A673 (cell line): ENCODE results near the gene ZC3H12D. TPM values are rescaled to one million over a fixed set of nuclear protein-coding genes. Genes with fewer than 3 reads are reported as not detected.

Experiments used
- BruUV-seq: library from RNA; stranded (reverse); fragments of 400-500 nt; replicated peaks from 2 replicates; lab custom pipeline; 2021; lab: Mats Ljungman, UMichigan
- CTCF ChIA-PET: fragments of 300-600 bp; sonication (Branson Sonifier 250); formaldehyde crosslinking; loops from one replicate; lab custom pipeline; 2022; ENCODE audit warnings: antibody characterized with exemption; lab: Charles Lee
- POLR2A ChIA-PET: fragments of 300-600 bp; sonication (Branson Sonifier 250); formaldehyde crosslinking; loops from one replicate; lab custom pipeline; 2022; ENCODE audit warnings: antibody characterized with exemption; ENCODE audit not compliant: low non-redundant PET; lab: Charles Lee
- DNase-seq: peaks from one replicate; pipeline ENCODE4 v3.0.0-alpha.2; 2015; ENCODE audit warnings: low spot score
- H3K27ac ChIP-seq: fragments of 200-600 bp; sonication (generic); 2 replicates; pipeline ENCODE4 v1.5.1; 2016; ENCODE audit warnings: mixed run types, low read depth, mild to moderate bottlenecking, mixed read lengths, antibody characterized with exemption, low read length; ENCODE audit not compliant: poor library complexity, severe bottlenecking
- H3K27me3 ChIP-seq: fragments of 200-600 bp; sonication (generic); replicated peaks from 2 replicates; pipeline ENCODE4 v1.6.1; 2017; ENCODE audit warnings: mixed run types, low read depth, mild to moderate bottlenecking, mixed read lengths, antibody characterized with exemption, low read length; ENCODE audit not compliant: insufficient read depth, poor library complexity
- H3K36me3 ChIP-seq: fragments of 200-600 bp; sonication (generic); 2 replicates; pipeline ENCODE4 v1.6.1; 2016; ENCODE audit warnings: mixed run types, mild to moderate bottlenecking, mixed read lengths, antibody characterized with exemption, low read length; ENCODE audit not compliant: insufficient read depth, poor library complexity, severe bottlenecking
- H3K4me1 ChIP-seq: fragments of 200-600 bp; sonication (generic); 2 replicates; pipeline ENCODE4 v1.6.1; 2017; ENCODE audit warnings: mixed run types, mild to moderate bottlenecking, mixed read lengths, antibody characterized with exemption, low read length; ENCODE audit not compliant: insufficient read depth, poor library complexity, severe bottlenecking
- H3K4me3 ChIP-seq: fragments of 200-600 bp; sonication (generic); 2 replicates; pipeline ENCODE4 v1.5.1; 2016; ENCODE audit warnings: low read depth, mixed run types, mild to moderate bottlenecking, mixed read lengths, low read length; ENCODE audit not compliant: poor library complexity, severe bottlenecking
- H3K9me3 ChIP-seq: fragments of 200-600 bp; sonication (generic); 2 replicates; pipeline ENCODE4 v1.6.1; 2016; ENCODE audit warnings: mixed run types, low read depth, mild to moderate bottlenecking, mixed read lengths, antibody characterized with exemption, low read length; ENCODE audit not compliant: poor library complexity, severe bottlenecking
- EZH2 ChIP-seq: fragments of 200-600 bp; sonication (generic); IDR thresholded peaks from 2 replicates; pipeline ENCODE4 v1.6.1; 2017; ENCODE audit warnings: borderline replicate concordance, low read depth, mild to moderate bottlenecking, mixed read lengths, antibody characterized with exemption, low read length; ENCODE audit not compliant: poor library complexity, severe bottlenecking
- intact Hi-C: fragments of 100-400 bp; cut with micrococcal nuclease; formaldehyde crosslinking; loops from one replicate; pipeline ENCODE4 v1.10.0; 2022; ENCODE audit not compliant: unreplicated experiment
- total RNA-seq: library from RNA; stranded (reverse); gene quantifications from 2 replicates; pipeline ENCODE4 v1.2.3, GENCODE V29; 2021
- TF ChIP-seq, protein P1 (sequence below): fragments of 300-800, 200-600 bp; sonication (generic); conservative IDR thresholded peaks from 2 replicates; pipeline ENCODE4 v1.5.1; 2017; ENCODE audit warnings: low read depth, mild to moderate bottlenecking, antibody characterized with exemption, low read length, moderate library complexity, mixed read lengths

The ZC3H12D gene
- total RNA-seq, 1 experiment from 2014 or later = 0.30 TPM

GRCh38 chr6:149403534-149403933, 81.3 kb downstream of the ZC3H12D start:
- BruUV-seq = no TSS peak
- H3K4me1 ChIP-seq = peaks cover 10% of the 10 kb centered on the region
- CTCF ChIA-PET = no interaction called here
- TF ChIP-seq, protein P1, sequence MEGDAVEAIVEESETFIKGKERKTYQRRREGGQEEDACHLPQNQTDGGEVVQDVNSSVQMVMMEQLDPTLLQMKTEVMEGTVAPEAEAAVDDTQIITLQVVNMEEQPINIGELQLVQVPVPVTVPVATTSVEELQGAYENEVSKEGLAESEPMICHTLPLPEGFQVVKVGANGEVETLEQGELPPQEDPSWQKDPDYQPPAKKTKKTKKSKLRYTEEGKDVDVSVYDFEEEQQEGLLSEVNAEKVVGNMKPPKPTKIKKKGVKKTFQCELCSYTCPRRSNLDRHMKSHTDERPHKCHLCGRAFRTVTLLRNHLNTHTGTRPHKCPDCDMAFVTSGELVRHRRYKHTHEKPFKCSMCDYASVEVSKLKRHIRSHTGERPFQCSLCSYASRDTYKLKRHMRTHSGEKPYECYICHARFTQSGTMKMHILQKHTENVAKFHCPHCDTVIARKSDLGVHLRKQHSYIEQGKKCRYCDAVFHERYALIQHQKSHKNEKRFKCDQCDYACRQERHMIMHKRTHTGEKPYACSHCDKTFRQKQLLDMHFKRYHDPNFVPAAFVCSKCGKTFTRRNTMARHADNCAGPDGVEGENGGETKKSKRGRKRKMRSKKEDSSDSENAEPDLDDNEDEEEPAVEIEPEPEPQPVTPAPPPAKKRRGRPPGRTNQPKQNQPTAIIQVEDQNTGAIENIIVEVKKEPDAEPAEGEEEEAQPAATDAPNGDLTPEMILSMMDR = no peak
- TF ChIP-seq EZH2 = no peak
- no peak overlapping the region for H3K27ac ChIP-seq
- H3K36me3 ChIP-seq = peaks cover 35% of the 10 kb centered on the region
- H3K9me3 ChIP-seq = no peaks in the 10 kb centered on the region
- no peak overlapping the region for H3K4me3 ChIP-seq
- POLR2A ChIA-PET = no interaction called here
- DNase-seq = no peak
- intact Hi-C loops = no loop called here
- no peaks in the 10 kb centered on the region for H3K27me3 ChIP-seq

- no TSS peak for BruUV-seq
- intact Hi-C loops = no loop called here
- DNase-seq = no peak
- H3K27ac ChIP-seq = no peak within 1 kb of the TSS
- H3K36me3 ChIP-seq = peaks cover 48% of the 10 kb centered on the region
- no peak for TF ChIP-seq EZH2
- TF ChIP-seq, protein P1 = no peak
- ChIA-PET CTCF (no interaction called here), POLR2A (no interaction called here)
- no peaks in the 10 kb centered on the region for H3K4me1 ChIP-seq
- H3K4me3 ChIP-seq = no peak within 1 kb of the TSS
- no peaks in the 10 kb centered on the region for H3K9me3 ChIP-seq
- H3K27me3 ChIP-seq = no peaks in the 10 kb centered on the region
These were observed 84.8 kb downstream of the ZC3H12D start, which contains the start of gene SUMO4 for GRCh38 chr6:149400050-149400449. SUMO4 (plus strand) TSS chr6:149400262; CDS start chr6:149400392, 130 bp downstream.

DNA sequence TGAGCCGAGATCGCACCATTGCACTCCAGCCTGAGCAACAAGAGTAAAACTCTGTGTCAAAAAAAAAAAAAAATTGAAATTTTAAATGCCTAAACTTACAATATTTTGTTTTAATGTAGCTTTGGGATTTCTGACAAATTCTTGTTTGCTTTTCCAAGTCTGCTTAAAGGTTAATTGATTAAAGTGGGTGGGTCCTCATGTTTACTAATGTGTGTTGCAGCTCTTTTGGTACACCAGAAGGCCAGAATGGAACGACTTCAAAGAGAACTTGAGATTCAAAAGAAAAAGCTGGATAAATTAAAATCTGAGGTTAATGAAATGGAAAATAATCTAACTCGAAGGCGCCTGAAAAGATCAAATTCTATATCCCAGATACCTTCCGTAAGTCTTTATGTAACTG, 87.4 kb downstream of the ZC3H12D start:
- Histone ChIP-seq H3K4me1 (no peaks in the 10 kb centered on the region), H3K36me3 (peaks cover 48% of the 10 kb centered on the region), H3K4me3 (no peak overlapping the region), H3K9me3 (no peaks in the 10 kb centered on the region), H3K27ac (no peak overlapping the region), H3K27me3 (no peaks in the 10 kb centered on the region)
- ChIA-PET CTCF (no interaction called here), POLR2A (no interaction called here)
- TF ChIP-seq, protein P1 = no peak
- TF ChIP-seq EZH2 = no peak
- intact Hi-C loops = no loop called here
- DNase-seq = no peak
- BruUV-seq = no TSS peak

Other genes starting within 250 kb of the ZC3H12D start
- gene TAB2, start 167.3 kb downstream of the ZC3H12D start, total RNA-seq = 49.3 and 52.2 TPM in 2 replicates
- 1.9 and 2.8 TPM in 2 replicates for gene SUMO4, start 84.8 kb downstream of the ZC3H12D start, total RNA-seq
- gene PPIL4, start 61.0 kb upstream of the ZC3H12D start, total RNA-seq = 40.3 and 43.0 TPM in 2 replicates
- 24.0 and 29.7 TPM in 2 replicates for gene GINM1, start 81.4 kb upstream of the ZC3H12D start, total RNA-seq
- gene KATNA1, start 163.7 kb upstream of the ZC3H12D start, total RNA-seq = 28.3 and 28.7 TPM in 2 replicates
- gene LATS1, start 233.1 kb upstream of the ZC3H12D start, total RNA-seq = 35.2 and 39.6 TPM in 2 replicates